Subcutaneous abdominal adipose tissue (tissue), 5 donors: ENCODE data around the gene ITFG1.

Source experiments
- H3K27ac ChIP-seq: one replicate; pipeline ENCODE4 v1.7.0; 2013; ENCODE audit warnings: low read depth, mild to moderate bottlenecking, inconsistent platforms, low read length, moderate library complexity
- H3K27me3 ChIP-seq, 5 donors: one replicate each; pipeline ENCODE4 v1.7.0; 2013; ENCODE audit warnings: low read length in 5 of 5, inconsistent platforms in 1 of 5; ENCODE audit not compliant: control insufficient read depth in 5 of 5, insufficient read depth in 4 of 5
- H3K36me3 ChIP-seq, 5 donors: one replicate each; pipeline ENCODE4 v1.7.0; 2013; ENCODE audit warnings: low read length in 5 of 5; ENCODE audit not compliant: control insufficient read depth in 5 of 5, insufficient read depth in 5 of 5
- H3K4me1 ChIP-seq, 5 donors: one replicate each; pipeline ENCODE4 v1.7.0; 2013; ENCODE audit warnings: low read length in 5 of 5, mild to moderate bottlenecking in 3 of 5, moderate library complexity in 1 of 5; ENCODE audit not compliant: control insufficient read depth in 5 of 5, insufficient read depth in 5 of 5
- H3K4me3 ChIP-seq, 5 donors: one replicate each; pipeline ENCODE4 v1.7.0; 2013; ENCODE audit warnings: low read length in 5 of 5, low read depth in 1 of 5
- H3K9ac ChIP-seq, 5 donors: one replicate each; pipeline ENCODE4 v1.7.0; 2013; ENCODE audit warnings: low read length in 5 of 5, mild to moderate bottlenecking in 4 of 5, moderate library complexity in 3 of 5
- H3K9me3 ChIP-seq, 5 donors: one replicate each; pipeline ENCODE4 v1.7.0; 2013; ENCODE audit warnings: low read length in 5 of 5; ENCODE audit not compliant: control insufficient read depth in 5 of 5
- donor health status: healthy.
- donor health status: healthy.
- donor health status: healthy.
- donor health status: healthy.
- donor health status: healthy.

ITFG1 gene

GRCh38 chr16:47278306-47278970 lies 182.4 kb downstream of the ITFG1 start:
- H3K9me3 ChIP-seq, result peaks cover 0 to 6% (median 3%) of the 10 kb centered on the region in 5 donors
- H3K9ac ChIP-seq, result no peak overlapping the region
- no peaks in the 10 kb centered on the region for H3K4me1 ChIP-seq
- H3K27me3 ChIP-seq, result no peaks in the 10 kb centered on the region
- H3K27ac ChIP-seq, result no peak overlapping the region
- no peak overlapping the region for H3K4me3 ChIP-seq
- peaks cover 0 to 3% (median 0%) of the 10 kb centered on the region in 5 donors for H3K36me3 ChIP-seq

GRCh38 chr16:47276522-47276921 lies 184.3 kb downstream of the ITFG1 start:
- Histone ChIP-seq H3K27ac (no peak overlapping the region), H3K4me1 (no peaks in the 10 kb centered on the region)

DNA sequence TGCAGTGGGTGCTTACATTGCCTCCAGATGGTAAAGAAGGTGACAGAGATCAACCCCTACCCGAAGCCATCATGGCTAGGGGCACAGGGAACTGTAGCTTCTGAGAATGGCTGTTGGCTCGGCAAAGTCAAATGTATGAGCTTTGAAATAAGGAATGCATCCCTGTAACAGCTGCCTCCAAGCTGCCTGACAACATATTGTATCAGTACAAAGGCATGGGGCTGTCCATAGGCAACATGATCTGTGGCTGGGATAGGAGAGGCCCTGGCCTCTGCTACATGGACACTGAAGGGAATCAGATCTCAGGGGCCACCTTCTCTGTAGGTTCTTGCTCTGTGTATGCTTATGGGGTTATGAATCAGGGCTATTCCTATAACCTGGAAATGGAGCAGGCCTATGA lies 197.9 kb downstream of the ITFG1 start:
- Histone ChIP-seq H3K4me3 (no peak overlapping the region), H3K9me3 (no peaks in the 10 kb centered on the region), H3K27me3 (no peaks in the 10 kb centered on the region), H3K27ac (no peak overlapping the region), H3K36me3 (peaks cover 6 to 16% (median 12%) of the 10 kb centered on the region in 5 donors), H3K9ac (no peak overlapping the region), H3K4me1 (no peaks in the 10 kb centered on the region)

More at GRCh38 chr16:47276522-47276921, 184.3 kb downstream of the ITFG1 start:
- H3K9me3 ChIP-seq, result no peaks in the 10 kb centered on the region
- no peaks in the 10 kb centered on the region for H3K36me3 ChIP-seq
- H3K27me3 ChIP-seq, result no peaks in the 10 kb centered on the region
- no peak overlapping the region for H3K9ac ChIP-seq
- no peak overlapping the region for H3K4me3 ChIP-seq

GRCh38 chr16:47260503-47260902 lies 200.4 kb downstream of the ITFG1 start:
- Histone ChIP-seq H3K4me3 (no peak overlapping the region), H3K9me3 (no peaks in the 10 kb centered on the region), H3K4me1 (no peaks in the 10 kb centered on the region), H3K36me3 (peaks cover 12 to 32% (median 18%) of the 10 kb centered on the region in 5 donors), H3K27ac (no peak overlapping the region), H3K27me3 (no peaks in the 10 kb centered on the region), H3K9ac (no peak overlapping the region)

DNA sequence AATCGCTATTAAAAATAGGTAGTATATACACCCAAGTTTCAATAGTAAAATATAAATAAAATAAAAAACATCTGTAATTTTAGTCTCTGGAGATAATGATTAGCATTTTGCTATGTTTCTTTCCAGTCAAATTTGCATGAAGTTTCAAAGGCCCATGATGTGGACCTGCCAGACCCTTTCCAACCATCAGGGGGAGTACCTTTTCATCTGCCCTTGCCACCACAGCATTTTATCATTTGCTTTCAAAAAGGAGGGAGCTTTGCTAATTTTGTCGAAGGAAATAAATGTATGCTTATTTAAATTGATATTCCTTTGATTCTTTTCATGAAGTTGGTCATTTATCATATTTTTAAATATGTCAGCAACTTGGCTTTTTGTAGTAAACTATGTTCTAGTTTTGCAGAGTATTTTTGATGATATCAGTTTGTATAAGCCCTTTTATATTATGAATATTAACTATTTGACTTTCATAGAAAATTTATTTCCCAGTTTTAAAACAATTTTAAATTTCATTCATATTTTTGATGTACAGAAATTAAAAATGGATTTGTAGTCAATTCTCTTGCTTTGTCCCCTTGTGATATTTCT lies 201.9 kb downstream of the ITFG1 start:
- H3K9me3 ChIP-seq, result no peaks in the 10 kb centered on the region

DNA sequence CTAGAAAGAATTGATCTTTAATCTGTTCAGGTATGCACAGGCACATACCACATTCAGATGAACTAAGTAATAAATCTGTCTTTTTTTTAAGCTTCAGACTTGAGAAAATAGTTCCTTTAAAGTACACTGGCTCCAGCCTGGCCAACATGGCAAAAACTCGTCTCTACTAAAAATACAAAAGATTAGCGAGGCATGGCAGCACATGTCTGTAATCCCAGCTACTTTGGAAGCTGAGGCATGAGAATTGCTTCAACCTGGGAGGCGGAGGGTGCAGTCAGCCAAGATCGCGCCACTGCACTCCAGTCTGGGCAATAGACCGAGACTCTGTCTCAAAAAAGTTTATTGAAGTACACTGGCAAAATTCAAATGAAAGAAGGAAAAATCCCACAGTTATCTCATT lies 206.1 kb downstream of the ITFG1 start:
- H3K36me3 ChIP-seq, result peaks cover 13 to 30% (median 16%) of the 10 kb centered on the region in 5 donors
- no peak overlapping the region for H3K4me3 ChIP-seq
- no peak overlapping the region for H3K9ac ChIP-seq
- no peaks in the 10 kb centered on the region for H3K27me3 ChIP-seq
- H3K4me1 ChIP-seq, result no peaks in the 10 kb centered on the region
- no peak overlapping the region for H3K27ac ChIP-seq
- no peaks in the 10 kb centered on the region for H3K9me3 ChIP-seq

More for the DNA sequence above, 201.9 kb downstream of the ITFG1 start:
- Histone ChIP-seq H3K27ac (no peak overlapping the region), H3K4me3 (no peak overlapping the region), H3K27me3 (no peaks in the 10 kb centered on the region), H3K9ac (no peak overlapping the region), H3K36me3 (peaks cover 12 to 36% (median 18%) of the 10 kb centered on the region in 5 donors), H3K4me1 (no peaks in the 10 kb centered on the region)

- H3K4me3 ChIP-seq, result no peak overlapping the region
- no peak overlapping the region for H3K27ac ChIP-seq
- no peaks in the 10 kb centered on the region for H3K4me1 ChIP-seq
- H3K36me3 ChIP-seq, result peaks cover 2 to 15% (median 8%) of the 10 kb centered on the region in 5 donors
- H3K9ac ChIP-seq, result no peak overlapping the region
- H3K9me3 ChIP-seq, result no peaks in the 10 kb centered on the region
- H3K27me3 ChIP-seq, result no peaks in the 10 kb centered on the region
Measured at GRCh38 chr16:47250983-47251382, 209.9 kb downstream of the ITFG1 start.

- Histone ChIP-seq H3K4me1 (no peaks in the 10 kb centered on the region), H3K27me3 (no peaks in the 10 kb centered on the region), H3K9ac (no peak overlapping the region), H3K27ac (no peak overlapping the region), H3K36me3 (peaks cover 0 to 20% (median 12%) of the 10 kb centered on the region in 5 donors), H3K4me3 (no peak overlapping the region), H3K9me3 (no peaks in the 10 kb centered on the region)
Measured at GRCh38 chr16:47247690-47248089, 213.2 kb downstream of the ITFG1 start.

DNA sequence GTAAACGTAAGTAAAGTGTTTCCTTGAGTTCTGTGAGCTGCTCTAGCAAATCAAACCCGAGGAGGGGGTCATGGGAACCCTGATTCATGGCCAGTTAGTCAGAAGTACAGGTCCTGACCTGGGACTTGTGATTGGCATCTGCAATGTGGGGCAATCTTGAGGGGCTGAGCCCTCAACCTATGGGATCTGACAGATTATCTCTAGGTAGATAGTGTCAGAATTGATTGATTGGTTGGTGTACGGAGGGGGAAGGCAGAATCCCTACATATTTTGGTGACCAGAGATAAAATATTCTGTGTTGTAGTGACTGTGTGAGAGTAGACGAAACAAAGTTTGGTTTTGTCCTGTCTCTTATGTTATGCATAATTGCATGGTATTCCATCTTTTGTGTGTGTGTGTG lies 216.7 kb downstream of the ITFG1 start:
- H3K36me3 ChIP-seq, result peaks cover 0 to 21% (median 10%) of the 10 kb centered on the region in 5 donors
- no peak overlapping the region for H3K9ac ChIP-seq
- H3K4me3 ChIP-seq, result no peak overlapping the region

GRCh38 chr16:47241061-47241460 lies 219.8 kb downstream of the ITFG1 start:
- Histone ChIP-seq H3K4me3 (no peak overlapping the region), H3K9me3 (no peaks in the 10 kb centered on the region), H3K9ac (no peak overlapping the region), H3K4me1 (no peaks in the 10 kb centered on the region), H3K36me3 (peaks cover 7 to 18% (median 16%) of the 10 kb centered on the region in 5 donors), H3K27me3 (no peaks in the 10 kb centered on the region), H3K27ac (no peak overlapping the region)

More for the DNA sequence above, 216.7 kb downstream of the ITFG1 start:
- Histone ChIP-seq H3K4me1 (no peaks in the 10 kb centered on the region), H3K27ac (no peak overlapping the region), H3K9me3 (no peaks in the 10 kb centered on the region), H3K27me3 (no peaks in the 10 kb centered on the region)
